Ovary (tissue), 9 donors: ENCODE results near the gene TK2. TPM values are rescaled to one million over a fixed set of nuclear protein-coding genes. Genes with fewer than 3 reads are reported as not detected.

Source experiments
- DNase-seq, 5 donors: peaks; one replicate each; pipeline ENCODE4 v3.0.0-alpha.2; 2019 to 2020
- H3K27ac ChIP-seq, 2 donors: fragments of 200-600 bp; one replicate each; pipeline versions ENCODE4 v1.5.1 to v1.8.0; 2019 to 2022
- H3K27me3 ChIP-seq: fragments of 200-600 bp; one replicate; pipeline ENCODE4 v1.8.0; 2022
- H3K36me3 ChIP-seq: fragments of 200-600 bp; sonication (generic); one replicate; pipeline ENCODE4 v1.5.1; 2019
- H3K4me1 ChIP-seq: one replicate; pipeline ENCODE4 v1.8.1; 2013; ENCODE audit warnings: mild to moderate bottlenecking, moderate library complexity; ENCODE audit not compliant: insufficient read depth
- H3K4me3 ChIP-seq: fragments of 200-600 bp; sonication (generic); one replicate; pipeline ENCODE4 v1.5.1; 2017
- H3K9me3 ChIP-seq, 2 donors: fragments of 200-600 bp in 1 of 2; sonication (generic) in 1 of 2; one replicate each; pipeline versions ENCODE4 v1.5.1 to v1.8.1; 2013 to 2019; ENCODE audit warnings: mild to moderate bottlenecking in 1 of 2, moderate library complexity in 1 of 2
- CTCF ChIP-seq, 3 donors: fragments of 450-650 bp in 2 of 3; fragments of 200-600 bp in 1 of 3; IDR thresholded peaks; one replicate each; pipeline versions ENCODE4 v1.5.1 to v1.8.0; 2016 to 2022; ENCODE audit warnings: antibody characterized with exemption in 3 of 3, mild to moderate bottlenecking in 1 of 3
- EP300 ChIP-seq: sonication (generic); formaldehyde crosslinking; IDR thresholded peaks from one replicate; pipeline ENCODE4 v1.6.1; 2017; ENCODE audit warnings: antibody characterized with exemption
- POLR2A ChIP-seq: fragments of 450-650 bp; IDR thresholded peaks from one replicate; pipeline ENCODE4 v1.6.1; 2017; ENCODE audit warnings: antibody characterized with exemption, mild to moderate bottlenecking, moderate library complexity
- WGBS, 3 donors: extraction: QIAGEN DNeasy Blood & Tissue Kit in 1 of 3; methylation state at CpG; one replicate each; pipeline versions ENCODE4 v1.1.5 to v1.1.7; 2013 to 2017; 5-methylcytosine and 5-hydroxymethylcytosine counted together
- intact Hi-C, 4 donors: fragments of 100-400 bp; cut with DNase I; formaldehyde crosslinking; loops; one replicate each; pipeline versions ENCODE4 v1.11.0 to v1.15.1; 2022 to 2023
- polyA plus RNA-seq, 2 donors: library from polyadenylated mRNA; stranded (reverse); fragments of 200-250 nt in 1 of 2; fragments of 350-450 nt in 1 of 2; fragmentation: Illumina TruSeq in 1 of 2; extraction: RNeasy Lipid Tissue Mini Kit (QIAGEN cat#74804) in 1 of 2; gene quantifications; one replicate each; pipeline ENCODE4 v1.2.3, GENCODE V29; 2013 to 2014
- total RNA-seq, 7 donors: library from RNA; depleted of rRNA in 2 of 7; stranded (reverse); fragments of >200 nt in 2 of 7; fragmentation: NEBNext Ultra II Directional in 3 of 7; extraction: Animal tissue kit (Norgen Biotek cat#: 25700) in 3 of 7; gene quantifications; one replicate each; pipeline versions ENCODE4 v1.1.0 to v1.2.4, GENCODE V29; 2016 to 2023
- donor health status: DM: no; HTN: no; CAD: no; lungs with moderate emphysema.
- donor health status: DM: no; HTN: no; CAD: no.
- donor health status: Bipolar disorder and iron deficiency.
- donor health status: DM: yes; HTN: yes; CAD: no.
- donor health status: DM: no; HTN: no; CAD: no.
- donor health status: DM: yes; HTN: yes; CAD: no.

The TK2 gene
- total and polyA plus RNA-seq, 9 donors = 17.0 to 80.6 (median 34.0) TPM

GRCh38 chr16:66563574-66564334 is 13.8 kb upstream of the TK2 start:
- Histone ChIP-seq H3K36me3 (no peaks in the 10 kb centered on the region), H3K4me1 (no peaks in the 10 kb centered on the region), H3K4me3 (no peak overlapping the region), H3K27me3 (no peaks in the 10 kb centered on the region), H3K27ac (no peak overlapping the region), H3K9me3 (no peaks in the 10 kb centered on the region)
- no peak for TF ChIP-seq EP300
- TF ChIP-seq POLR2A = no peak
- no peak for TF ChIP-seq CTCF (IDR thresholded peaks at IDR 0.05)
- intact Hi-C loops = loop anchor here in 1 of 4 donors (5.0 kb wide), 1 partner anchor 1791 kb away; no protein-coding TSS in a partner anchor
- DNase-seq = no peak
- 79 to 88% (median 86%) methylated on average over 2 of the region's 2 CpGs for WGBS, 3 donors

GRCh38 chr16:66562986-66563385 is 13.1 kb upstream of the TK2 start:
- WGBS, 3 donors = 63 to 76% (median 75%) methylated on average over 2 of the region's 2 CpGs
- Histone ChIP-seq H3K4me3 (no peak overlapping the region), H3K9me3 (no peaks in the 10 kb centered on the region), H3K36me3 (no peaks in the 10 kb centered on the region), H3K27ac (no peak overlapping the region), H3K4me1 (no peaks in the 10 kb centered on the region), H3K27me3 (no peaks in the 10 kb centered on the region)
- intact Hi-C loops = loop anchor here in 1 of 4 donors (5.0 kb wide), 1 partner anchor 1791 kb away; no protein-coding TSS in a partner anchor
- DNase-seq = no peak
- TF ChIP-seq POLR2A = no peak
- TF ChIP-seq EP300 = no peak
- TF ChIP-seq CTCF (IDR thresholded peaks at IDR 0.05) = no peak

GRCh38 chr16:66562409-66562808 is 12.5 kb upstream of the TK2 start:
- intact Hi-C loops = loop anchor here in 1 of 4 donors (5.0 kb wide), 1 partner anchor 1790 kb away; no protein-coding TSS in a partner anchor
- Histone ChIP-seq H3K36me3 (no peaks in the 10 kb centered on the region), H3K9me3 (no peaks in the 10 kb centered on the region), H3K27me3 (no peaks in the 10 kb centered on the region), H3K4me1 (no peaks in the 10 kb centered on the region), H3K27ac (no peak overlapping the region), H3K4me3 (no peak overlapping the region)
- no peak for DNase-seq
- WGBS, 3 donors = 84 to 89% (median 88%) methylated on average over 1 of the region's 1 CpG
- TF ChIP-seq POLR2A (no peak), CTCF (IDR thresholded peaks at IDR 0.05) (no peak), EP300 (no peak)

- Histone ChIP-seq H3K4me1 (no peaks in the 10 kb centered on the region), H3K36me3 (no peaks in the 10 kb centered on the region), H3K9me3 (no peaks in the 10 kb centered on the region), H3K27ac (no peak overlapping the region), H3K27me3 (no peaks in the 10 kb centered on the region), H3K4me3 (no peak overlapping the region)
- TF ChIP-seq EP300 (no peak), CTCF (IDR thresholded peaks at IDR 0.05) (no peak), POLR2A (no peak)
- DNase-seq = no peak
- WGBS, 3 donors = 94 to 97% (median 94%) methylated on average over 3 of the region's 3 CpGs
- intact Hi-C loops = loop anchor here in 1 of 4 donors (5.0 kb wide), 1 partner anchor 1789 kb away; no protein-coding TSS in a partner anchor
Observed at GRCh38 chr16:66561381-66562080, 11.6 kb upstream of the TK2 start.
